RWPE1 (cell line): ENCODE results near the gene CDC34.
A peak's percentile ranks its signal among the peaks of the same experiment; 100 is the strongest.

Source experiments
- CTCF ChIA-PET: fragments of 350-600 bp; sonication (Branson Sonifier 250); formaldehyde crosslinking; extraction: SDS; loops from one replicate; lab custom pipeline; 2021; lab: Yijun Ruan, JAX
- POLR2A ChIA-PET: fragments of 400-600 bp; formaldehyde crosslinking; extraction: SDS; loops from one replicate; lab custom pipeline; 2020; ENCODE audit warnings: antibody characterized with exemption; ENCODE audit not compliant: low non-redundant PET; lab: Yijun Ruan, JAX
- DNase-seq: peaks from one replicate; pipeline ENCODE4 v3.0.0; 2012; ENCODE audit warnings: low spot score
- H3K27ac ChIP-seq: fragments of 450-650 bp; 2 replicates; pipeline ENCODE4 v1.5.1; 2017
- TF ChIP-seq, protein P1 (sequence below): fragments of 450-650 bp; conservative IDR thresholded peaks from 2 replicates; pipeline ENCODE4 v1.5.1; 2017; ENCODE audit warnings: low read depth, mild to moderate bottlenecking

CDC34 gene

DNA sequence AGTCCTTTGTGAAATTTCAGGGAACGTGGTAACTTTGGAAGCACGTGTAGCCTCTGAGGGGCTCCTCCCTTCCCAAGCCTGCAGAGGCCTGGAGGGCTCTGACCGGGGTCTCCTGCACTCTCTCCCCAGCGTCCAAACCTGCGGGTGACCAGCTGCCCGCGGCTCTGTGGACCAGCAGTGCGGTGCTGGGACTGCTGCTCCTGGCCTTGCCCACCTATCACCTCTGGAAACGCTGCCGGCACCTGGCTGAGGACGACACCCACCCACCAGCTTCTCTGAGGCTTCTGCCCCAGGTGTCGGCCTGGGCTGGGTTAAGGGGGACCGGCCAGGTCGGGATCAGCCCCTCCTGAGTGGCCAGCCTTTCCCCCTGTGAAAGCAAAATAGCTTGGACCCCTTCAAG is 26.9 kb upstream of the CDC34 start:
- no peak for DNase-seq
- H3K27ac ChIP-seq = no peak overlapping the region
- TF ChIP-seq, protein P1, sequence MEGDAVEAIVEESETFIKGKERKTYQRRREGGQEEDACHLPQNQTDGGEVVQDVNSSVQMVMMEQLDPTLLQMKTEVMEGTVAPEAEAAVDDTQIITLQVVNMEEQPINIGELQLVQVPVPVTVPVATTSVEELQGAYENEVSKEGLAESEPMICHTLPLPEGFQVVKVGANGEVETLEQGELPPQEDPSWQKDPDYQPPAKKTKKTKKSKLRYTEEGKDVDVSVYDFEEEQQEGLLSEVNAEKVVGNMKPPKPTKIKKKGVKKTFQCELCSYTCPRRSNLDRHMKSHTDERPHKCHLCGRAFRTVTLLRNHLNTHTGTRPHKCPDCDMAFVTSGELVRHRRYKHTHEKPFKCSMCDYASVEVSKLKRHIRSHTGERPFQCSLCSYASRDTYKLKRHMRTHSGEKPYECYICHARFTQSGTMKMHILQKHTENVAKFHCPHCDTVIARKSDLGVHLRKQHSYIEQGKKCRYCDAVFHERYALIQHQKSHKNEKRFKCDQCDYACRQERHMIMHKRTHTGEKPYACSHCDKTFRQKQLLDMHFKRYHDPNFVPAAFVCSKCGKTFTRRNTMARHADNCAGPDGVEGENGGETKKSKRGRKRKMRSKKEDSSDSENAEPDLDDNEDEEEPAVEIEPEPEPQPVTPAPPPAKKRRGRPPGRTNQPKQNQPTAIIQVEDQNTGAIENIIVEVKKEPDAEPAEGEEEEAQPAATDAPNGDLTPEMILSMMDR = no peak
- CTCF ChIA-PET = no interaction called here
- POLR2A ChIA-PET = interaction anchor here (0.7 kb wide), 1 partner anchor 96 kb away, joined by 5 read pairs; the partner anchor contains the start of gene C2CD4C

DNA sequence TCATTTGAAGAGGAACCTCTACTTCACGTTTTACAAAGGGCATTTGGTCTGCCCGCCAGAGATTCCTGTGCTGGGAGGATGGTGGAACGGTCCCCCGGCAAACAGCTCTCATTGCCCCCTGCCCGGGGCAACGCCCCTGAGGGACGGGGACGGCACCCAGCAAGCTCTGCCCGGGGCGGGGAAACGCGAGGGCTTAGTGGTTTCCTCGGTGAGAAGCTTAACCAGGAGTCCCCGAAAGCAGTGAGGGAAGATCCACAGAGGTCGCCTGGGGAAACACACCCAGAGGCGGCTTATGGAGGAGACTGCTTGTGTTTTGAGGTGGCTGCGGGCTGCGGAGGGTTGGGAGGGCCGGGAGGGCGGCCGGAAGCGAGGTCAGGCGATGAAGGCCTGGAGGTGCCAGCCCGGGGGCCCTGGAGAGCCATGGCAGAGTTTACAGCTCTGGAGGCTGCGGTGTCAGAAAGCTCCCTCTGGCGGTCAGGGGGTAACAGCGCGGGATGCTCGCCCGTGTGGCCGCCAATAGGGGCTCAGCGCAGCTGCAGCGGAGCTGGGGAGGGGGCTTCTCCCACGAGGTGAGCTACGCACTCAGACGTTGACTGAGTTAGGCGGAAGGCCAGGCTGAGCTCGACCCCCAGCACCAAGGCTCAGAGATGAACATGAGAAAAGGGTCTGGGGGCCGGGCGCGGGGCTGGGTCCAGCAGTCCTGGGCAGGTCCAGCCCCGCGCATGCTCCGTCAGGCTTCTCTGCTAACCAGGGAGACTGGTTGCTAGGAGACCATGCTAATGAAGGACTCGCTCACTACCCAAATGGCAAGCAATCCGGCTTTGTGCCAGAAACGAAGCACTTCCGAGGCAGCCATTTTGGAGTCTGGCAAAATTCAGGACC is 24.9 kb upstream of the CDC34 start:
- CTCF ChIA-PET = interaction anchor here (0.7 to 1.2 kb wide), 8 partner anchors 8 to 211 kb away, joined by 3 to 9 read pairs (median 5); partner anchors contain the start of genes MADCAM1 and SHC2
- TF ChIP-seq, protein P1 = peak; percentile 93
- peak; percentile 98 for DNase-seq
- POLR2A ChIA-PET = interaction anchor here (0.7 kb wide), 1 partner anchor 25 kb away, joined by 3 read pairs; no protein-coding TSS in a partner anchor
- peak overlapping the region; percentile 92 for H3K27ac ChIP-seq

DNA sequence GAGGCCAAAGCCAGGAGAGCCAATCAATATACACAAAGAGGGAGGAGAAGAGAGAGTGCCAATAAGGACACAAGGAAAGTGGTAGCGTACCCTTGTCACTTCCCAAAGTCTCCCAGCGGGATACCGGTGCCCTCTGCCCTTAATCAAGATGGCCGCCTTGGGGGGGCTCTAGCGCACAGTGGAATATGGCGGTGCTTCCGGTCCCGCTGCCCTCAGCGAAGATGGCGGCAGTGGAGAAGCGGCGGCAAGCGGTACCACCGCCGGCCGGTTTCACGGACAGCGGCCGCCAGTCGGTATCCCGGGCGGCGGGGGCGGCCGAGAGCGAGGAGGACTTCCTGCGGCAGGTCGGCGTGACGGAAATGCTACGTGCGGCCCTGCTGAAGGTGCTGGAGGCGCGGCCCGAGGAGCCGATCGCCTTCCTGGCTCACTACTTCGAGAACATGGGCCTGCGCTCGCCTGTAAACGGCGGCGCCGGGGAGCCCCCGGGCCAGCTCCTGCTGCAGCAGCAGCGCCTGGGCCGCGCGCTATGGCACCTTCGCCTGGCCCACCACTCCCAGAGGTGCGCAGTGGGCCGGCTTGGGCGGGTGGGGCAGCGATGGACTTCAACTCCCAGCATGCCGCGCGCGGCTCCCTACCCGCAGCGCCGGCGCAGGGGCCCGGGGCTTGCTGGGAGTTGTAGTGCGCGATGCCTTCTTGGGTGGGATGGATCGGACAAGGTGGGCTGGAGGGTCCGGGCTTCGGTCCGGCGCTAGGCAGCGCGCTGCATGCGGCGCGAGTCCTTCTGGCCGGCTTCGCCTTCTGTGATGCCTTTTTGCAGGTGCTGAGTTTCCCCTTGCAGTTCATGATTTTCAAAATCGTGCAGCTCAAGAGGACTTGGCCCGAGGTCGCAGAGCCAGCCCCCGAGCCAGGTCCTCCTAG is 24.0 kb upstream of the CDC34 start, which contains the start of gene TPGS1:
Gene TPGS1, plus strand, starts transcription at position 212 of the 918 bp plus-strand sequence. Its CDS starts 10 bp downstream, at position 222.
- DNase-seq = peak; percentile 74
- CTCF ChIA-PET = interaction anchor here (1.0 to 1.2 kb wide), 4 partner anchors 9 to 45 kb away, joined by 5 to 9 read pairs (median 7); partner anchors contain the start of gene MADCAM1
- H3K27ac ChIP-seq = peak within 1 kb of the TSS; percentile 92
- POLR2A ChIA-PET = no interaction called here
- TF ChIP-seq, protein P1 = no peak

DNA sequence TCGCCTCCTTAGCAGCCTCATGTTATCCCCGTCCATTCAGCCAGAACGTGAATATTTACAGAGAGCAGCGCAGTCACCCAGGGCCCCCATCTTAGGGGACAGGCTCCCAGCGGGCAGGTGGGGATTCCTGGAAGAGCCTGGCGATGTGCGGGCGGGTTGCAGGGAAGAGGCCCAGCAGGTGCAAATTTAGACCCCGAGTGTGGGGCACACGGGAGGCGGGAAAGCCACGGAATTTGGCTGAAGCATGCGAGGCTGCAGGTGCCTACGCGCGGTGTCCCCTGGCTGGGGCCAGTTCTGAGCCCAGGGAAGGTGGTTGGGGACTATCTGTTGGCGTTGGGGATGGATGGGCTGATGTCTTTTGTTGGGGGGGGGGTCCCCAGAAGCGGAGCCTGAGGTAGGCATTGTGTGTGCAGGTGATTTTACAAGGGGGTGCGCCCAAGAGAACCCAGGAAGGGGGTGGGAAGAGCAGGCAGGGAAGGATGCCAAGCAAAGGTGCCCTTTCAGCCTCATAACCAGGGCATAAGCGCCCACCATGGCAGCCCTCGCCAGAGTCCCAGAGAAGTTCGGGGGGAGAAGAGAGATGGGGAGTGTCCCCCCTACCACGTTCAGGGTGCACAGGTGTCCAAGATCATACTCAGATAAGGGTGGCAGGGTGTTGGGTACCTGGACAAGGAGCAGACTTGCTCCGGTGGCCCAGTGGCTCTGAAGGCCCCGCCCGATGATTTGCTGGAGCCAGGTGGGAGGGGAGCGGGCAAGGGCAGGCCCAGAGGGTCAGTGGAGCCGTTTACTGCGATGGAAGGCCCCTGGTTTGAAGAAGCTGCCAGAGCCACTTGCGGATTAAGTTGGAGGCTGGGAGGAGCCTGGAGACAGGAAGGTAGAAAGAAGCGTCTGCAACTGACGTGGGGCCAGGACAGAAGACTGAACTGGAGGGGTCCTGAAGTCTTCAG is 23.1 kb upstream of the CDC34 start:
- DNase-seq = no peak
- ChIA-PET CTCF (no interaction called here), POLR2A (no interaction called here)
- H3K27ac ChIP-seq = peak overlapping the region; percentile 92
- TF ChIP-seq, protein P1 = no peak

DNA sequence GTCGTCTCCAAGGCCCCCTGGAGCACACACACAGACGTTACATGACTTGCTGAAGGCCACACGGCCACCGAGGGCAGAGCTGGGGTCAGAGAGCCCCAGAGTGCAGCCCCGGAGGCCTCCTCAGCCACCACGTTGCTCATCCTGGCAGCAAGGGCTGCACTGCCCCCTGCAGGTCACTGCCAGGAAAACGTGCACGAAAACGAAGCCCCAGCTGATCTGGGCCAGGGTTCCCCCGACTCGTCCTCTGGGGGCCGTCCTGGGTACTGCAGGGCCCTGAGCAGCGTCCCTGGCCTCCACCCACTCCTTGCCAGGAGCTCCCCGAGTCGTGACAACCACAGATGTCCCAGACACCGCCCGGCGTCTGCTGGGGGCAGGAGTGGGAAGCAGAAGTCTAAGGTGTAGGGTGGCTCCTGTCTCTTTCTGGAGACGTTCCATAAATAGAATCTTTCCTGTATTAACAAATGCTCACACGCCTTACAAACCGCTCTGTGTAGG is 20.9 kb upstream of the CDC34 start:
- H3K27ac ChIP-seq = peak overlapping the region; percentile 64
- DNase-seq = no peak
- POLR2A ChIA-PET = no interaction called here
- CTCF ChIA-PET = interaction anchor here (0.5 to 1.3 kb wide), 13 partner anchors 10 to 179 kb away, joined by 3 to 6 read pairs (median 3); partner anchors contain the start of genes BSG and MADCAM1
- TF ChIP-seq, protein P1 = peak; percentile 78
